GM10847 (cell line): Measurements from ENCODE around the gene AMPD2.
A peak's percentile ranks its signal among the peaks of the same experiment; 100 is the strongest.

ENCODE experiments used
- POLR2A ChIP-seq: IDR thresholded peaks from 2 replicates; pipeline ENCODE4 v1.6.1; 2011; ENCODE audit not compliant: insufficient read length; ENCODE audit errors: extremely low read depth

AMPD2 gene

GRCh38 chr1:109619576-109620400, at the start of gene AMPD2, which contains the start of gene GNAT2:
Gene AMPD2 (plus strand): TSS chr1:109619837. CDS start chr1:109621176, 1,339 bp downstream.
Gene GNAT2 (minus strand): TSS chr1:109619616. CDS start chr1:109612870, 6,746 bp downstream.
- TF ChIP-seq POLR2A = peak; percentile 68

- no peak for TF ChIP-seq POLR2A
Measured at GRCh38 chr1:109570414-109570813, 49.2 kb upstream of the AMPD2 start.

- TF ChIP-seq POLR2A = no peak
Measured at GRCh38 chr1:109573785-109574184, 45.9 kb upstream of the AMPD2 start.

- no peak for TF ChIP-seq POLR2A
Measured at GRCh38 chr1:109578947-109579443, 40.6 kb upstream of the AMPD2 start.

GRCh38 chr1:109579491-109579890, 40.1 kb upstream of the AMPD2 start:
- TF ChIP-seq POLR2A = no peak

GRCh38 chr1:109582021-109582420, 37.6 kb upstream of the AMPD2 start:
- TF ChIP-seq POLR2A = no peak

- TF ChIP-seq POLR2A = no peak
Measured at GRCh38 chr1:109584766-109585165, 34.9 kb upstream of the AMPD2 start.

GRCh38 chr1:109586055-109586454, 33.6 kb upstream of the AMPD2 start:
- no peak for TF ChIP-seq POLR2A

- TF ChIP-seq POLR2A = no peak
Measured at GRCh38 chr1:109589177-109589576, 30.5 kb upstream of the AMPD2 start.

- TF ChIP-seq POLR2A = no peak
Measured at GRCh38 chr1:109589679-109590078, 30.0 kb upstream of the AMPD2 start.

GRCh38 chr1:109592916-109593315, 26.7 kb upstream of the AMPD2 start:
- TF ChIP-seq POLR2A = no peak

GRCh38 chr1:109595531-109595930, 24.1 kb upstream of the AMPD2 start:
- no peak for TF ChIP-seq POLR2A

- TF ChIP-seq POLR2A = no peak
Measured at GRCh38 chr1:109598156-109598555, 21.5 kb upstream of the AMPD2 start.

GRCh38 chr1:109598655-109599054, 21.0 kb upstream of the AMPD2 start:
- no peak for TF ChIP-seq POLR2A

GRCh38 chr1:109603229-109603628, 16.4 kb upstream of the AMPD2 start:
- no peak for TF ChIP-seq POLR2A

- TF ChIP-seq POLR2A = no peak
Measured at GRCh38 chr1:109605381-109605780, 14.3 kb upstream of the AMPD2 start.

- TF ChIP-seq POLR2A = no peak
Measured at GRCh38 chr1:109609881-109610280, 9.8 kb upstream of the AMPD2 start.
